Coronary artery (tissue), 2 donors: ENCODE results near the gene CPNE4.
A peak's percentile ranks its signal among the peaks of the same experiment; 100 is the strongest.

Source experiments
- DNase-seq: peaks from one replicate; pipeline ENCODE4 v3.0.0-alpha.2; 2017; ENCODE audit warnings: low spot score
- H3K27ac ChIP-seq, 2 donors: fragments of 200-600 bp; sonication (generic); one replicate each; pipeline ENCODE4 v1.5.1; 2016 to 2019
- H3K4me3 ChIP-seq: fragments of 200-600 bp; sonication (generic); 2 replicates; pipeline ENCODE4 v1.5.1; 2016; ENCODE audit warnings: mild to moderate bottlenecking, moderate library complexity
- TF ChIP-seq, protein P1 (sequence below): fragments of 200-600 bp; sonication (generic); IDR thresholded peaks from one replicate; pipeline ENCODE4 v1.5.1; 2019; ENCODE audit warnings: antibody characterized with exemption

The CPNE4 gene

DNA sequence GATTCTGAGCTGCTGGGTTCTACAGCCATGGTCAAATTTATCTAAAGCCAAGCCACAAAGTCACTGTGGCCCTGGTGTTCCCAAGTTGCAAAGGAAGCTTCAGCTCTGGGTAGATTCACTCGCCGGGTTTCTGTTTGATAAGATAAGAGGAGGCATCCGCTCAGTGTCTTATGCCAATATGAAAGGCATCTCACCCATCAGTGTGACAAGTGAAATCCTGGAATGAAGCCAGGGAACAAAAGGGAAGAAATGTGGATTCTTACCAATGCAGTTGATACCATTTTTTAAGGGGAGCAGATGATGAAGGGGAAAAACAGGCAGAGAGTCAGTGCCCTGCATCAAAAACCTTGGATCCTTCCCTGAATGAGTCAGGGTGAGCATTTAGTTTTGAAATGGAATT lies 2.8 kb upstream of the CPNE4 start:
- no peak for DNase-seq
- TF ChIP-seq, protein P1, sequence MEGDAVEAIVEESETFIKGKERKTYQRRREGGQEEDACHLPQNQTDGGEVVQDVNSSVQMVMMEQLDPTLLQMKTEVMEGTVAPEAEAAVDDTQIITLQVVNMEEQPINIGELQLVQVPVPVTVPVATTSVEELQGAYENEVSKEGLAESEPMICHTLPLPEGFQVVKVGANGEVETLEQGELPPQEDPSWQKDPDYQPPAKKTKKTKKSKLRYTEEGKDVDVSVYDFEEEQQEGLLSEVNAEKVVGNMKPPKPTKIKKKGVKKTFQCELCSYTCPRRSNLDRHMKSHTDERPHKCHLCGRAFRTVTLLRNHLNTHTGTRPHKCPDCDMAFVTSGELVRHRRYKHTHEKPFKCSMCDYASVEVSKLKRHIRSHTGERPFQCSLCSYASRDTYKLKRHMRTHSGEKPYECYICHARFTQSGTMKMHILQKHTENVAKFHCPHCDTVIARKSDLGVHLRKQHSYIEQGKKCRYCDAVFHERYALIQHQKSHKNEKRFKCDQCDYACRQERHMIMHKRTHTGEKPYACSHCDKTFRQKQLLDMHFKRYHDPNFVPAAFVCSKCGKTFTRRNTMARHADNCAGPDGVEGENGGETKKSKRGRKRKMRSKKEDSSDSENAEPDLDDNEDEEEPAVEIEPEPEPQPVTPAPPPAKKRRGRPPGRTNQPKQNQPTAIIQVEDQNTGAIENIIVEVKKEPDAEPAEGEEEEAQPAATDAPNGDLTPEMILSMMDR: no peak
- Histone ChIP-seq H3K4me3 (no peak overlapping the region), H3K27ac (no peak overlapping the region)

DNA sequence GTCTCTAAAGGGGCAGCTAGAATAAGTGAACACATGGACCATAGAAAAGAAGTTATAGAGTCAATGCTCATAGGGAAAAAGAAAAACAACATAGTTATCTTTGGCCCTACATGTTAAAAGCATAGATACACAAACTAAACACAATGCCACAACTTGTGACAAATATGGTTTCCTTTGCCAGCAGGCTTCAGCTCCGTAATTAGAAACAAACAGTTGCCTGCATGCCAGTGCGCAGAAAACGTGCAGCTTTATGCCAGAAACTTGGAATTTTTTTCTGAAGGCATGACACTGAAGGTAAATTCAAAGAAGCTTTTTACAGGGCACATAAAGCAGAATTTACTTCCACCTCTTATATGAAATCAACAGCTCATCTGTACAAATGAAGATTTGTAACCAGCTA lies 2.2 kb upstream of the CPNE4 start:
- H3K27ac ChIP-seq: no peak overlapping the region

DNA sequence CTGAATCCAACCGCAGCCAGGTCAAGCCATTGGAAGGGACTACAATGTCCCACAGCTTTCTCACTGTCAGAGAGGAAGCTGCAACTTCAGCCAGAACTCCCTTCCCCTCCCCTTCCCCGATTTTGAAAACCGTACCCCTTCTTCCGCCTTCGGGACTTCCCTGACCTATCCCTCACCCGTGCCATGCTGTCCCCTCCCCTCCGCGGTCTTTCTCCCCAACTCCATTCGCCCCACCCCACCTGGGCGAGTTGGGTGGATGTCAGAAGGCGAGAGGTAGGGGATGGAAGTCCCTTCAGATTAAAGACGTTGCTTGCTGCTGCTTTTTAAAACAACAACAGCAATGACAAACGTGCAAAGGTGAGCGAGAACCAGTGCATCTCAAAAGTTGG lies 723 bp downstream of the CPNE4 start:
- TF ChIP-seq, protein P1: no peak
- Histone ChIP-seq H3K4me3 (peak overlapping the region; percentile 59), H3K27ac (no peak overlapping the region)
- no peak for DNase-seq

More for the DNA sequence above, 2.2 kb upstream of the CPNE4 start:
- no peak for DNase-seq
- no peak overlapping the region for H3K4me3 ChIP-seq
- TF ChIP-seq, protein P1: no peak

DNA sequence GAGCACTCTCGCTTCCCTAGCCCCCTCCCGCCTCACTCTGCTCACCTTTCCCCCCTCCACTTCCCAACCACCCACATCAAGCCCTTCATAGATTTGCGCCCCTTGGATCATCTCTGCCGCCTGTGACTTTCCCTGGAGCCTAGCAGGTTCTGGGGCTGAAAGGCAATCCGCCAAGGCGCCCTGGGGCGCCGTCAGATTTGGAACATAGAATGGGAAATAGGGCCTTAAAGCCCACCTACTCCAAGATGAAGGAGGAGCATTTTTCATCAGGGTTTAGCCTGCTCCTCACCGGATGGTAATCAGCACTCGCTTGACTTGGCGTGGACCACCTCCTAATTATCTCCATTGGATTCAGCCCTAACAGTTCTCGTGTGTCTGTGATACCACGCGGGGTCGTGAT lies 1.3 kb downstream of the CPNE4 start:
- no peak for DNase-seq
- Histone ChIP-seq H3K27ac (no peak overlapping the region), H3K4me3 (no peak overlapping the region)
- TF ChIP-seq, protein P1: no peak

DNA sequence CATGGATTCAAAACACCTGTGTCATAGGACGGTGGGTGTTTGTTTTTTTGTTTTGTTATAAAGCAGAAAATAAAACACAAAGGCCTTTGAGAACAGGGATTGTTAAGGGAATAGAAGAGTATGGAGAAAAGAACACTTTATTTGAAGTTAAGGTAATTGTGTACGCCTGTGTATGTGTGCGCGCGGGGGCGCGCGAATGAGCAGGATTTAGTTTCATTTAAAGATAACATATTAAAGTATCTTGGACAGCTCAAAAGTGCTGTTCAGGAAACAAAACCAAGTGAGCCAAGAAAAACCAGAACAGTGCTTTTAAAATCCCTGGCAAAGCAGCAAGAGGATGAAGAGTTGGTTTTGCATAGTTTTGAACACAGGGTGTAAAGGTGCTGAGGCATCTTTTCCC lies 1.9 kb downstream of the CPNE4 start:
- no peak for DNase-seq
- H3K4me3 ChIP-seq: no peak overlapping the region
- TF ChIP-seq, protein P1: no peak
- no peak overlapping the region for H3K27ac ChIP-seq

DNA sequence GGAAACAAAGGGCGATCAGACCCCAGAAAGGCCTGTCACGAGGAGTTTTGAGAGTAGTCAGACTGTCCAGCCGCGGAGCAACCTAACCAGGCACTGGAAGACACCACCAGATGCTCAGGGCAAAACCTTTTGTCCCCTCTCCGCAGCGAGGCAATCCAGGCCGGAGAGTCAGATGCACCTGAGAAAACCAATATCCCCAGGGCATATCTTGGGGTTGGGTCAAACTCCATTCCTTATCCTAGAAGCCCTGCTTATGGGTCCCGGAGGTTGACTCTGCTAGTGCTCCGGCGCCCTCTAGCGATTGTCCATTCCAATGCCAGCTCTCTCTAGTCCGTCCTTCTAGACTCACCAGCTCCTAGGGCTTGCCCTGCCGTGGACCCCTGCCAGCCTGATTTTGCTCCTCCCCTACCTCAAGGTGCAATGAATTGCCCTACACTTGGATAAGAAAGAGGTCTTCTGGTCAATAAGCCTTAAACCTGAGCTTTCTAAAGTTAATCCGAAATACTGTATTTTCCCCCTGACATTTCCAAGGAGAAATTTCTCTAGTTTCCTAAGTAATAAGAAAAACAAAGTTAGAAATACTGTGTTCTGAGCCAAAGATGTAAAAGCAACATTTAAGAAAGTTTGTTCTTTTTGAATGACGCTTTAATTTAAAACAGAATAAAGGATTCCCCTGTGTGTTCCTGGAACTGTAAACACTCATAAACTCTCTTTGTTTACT lies 5.5 kb downstream of the CPNE4 start:
- H3K4me3 ChIP-seq: no peak overlapping the region

DNA sequence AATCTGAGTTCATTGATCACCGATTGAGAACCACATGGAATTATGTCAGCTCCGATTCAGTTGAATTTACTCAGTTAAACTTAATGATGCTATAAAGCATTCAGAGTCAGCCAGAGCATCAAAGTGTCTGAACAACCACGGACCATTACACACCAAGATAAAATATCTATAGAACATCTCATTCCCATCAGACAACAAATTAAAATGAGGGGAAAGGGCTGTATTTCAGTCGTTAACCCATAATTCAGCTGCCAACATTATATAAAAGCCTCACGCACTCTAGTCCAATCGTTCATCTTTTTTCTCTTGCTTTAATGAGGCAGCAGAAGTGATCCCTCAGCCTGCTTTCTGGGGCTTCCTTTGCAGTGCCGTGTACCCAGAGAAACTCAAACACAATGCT lies 11.9 kb downstream of the CPNE4 start:
- H3K4me3 ChIP-seq: no peak overlapping the region
- no peak for DNase-seq
- no peak overlapping the region for H3K27ac ChIP-seq
- TF ChIP-seq, protein P1: no peak

More for the DNA sequence above, 5.5 kb downstream of the CPNE4 start:
- TF ChIP-seq, protein P1: peak; percentile 55
- DNase-seq: no peak
- H3K27ac ChIP-seq: no peak overlapping the region
